Endometrial microvascular endothelial cells (primary cell): ENCODE measurements around the gene ZFX. TPM values are rescaled to one million over a fixed set of nuclear protein-coding genes. Genes with fewer than 3 reads are reported as not detected.
"Not testable (repeated sequence)": the region's sequence is repeated elsewhere in the genome, so short reads cannot be mapped to it uniquely, and the experiment has no call there.

Experiments
- in situ Hi-C: cut with HindIII; loops from 2 replicates; pipeline ENCODE4 v1.10.0; 2017; ENCODE audit warnings: low sequenced_read_pairs, low pct_unique_long_range_greater_than_20kb; ENCODE audit errors: inconsistent ontology term
- total RNA-seq: library from RNA; depleted of rRNA; stranded (reverse); fragments of >200 nt; gene quantifications from one replicate; pipeline ENCODE4 v1.2.3, GENCODE V29; 2015; ENCODE audit errors: inconsistent ontology term

Gene ZFX
- 38.2 TPM for total RNA-seq

DNA sequence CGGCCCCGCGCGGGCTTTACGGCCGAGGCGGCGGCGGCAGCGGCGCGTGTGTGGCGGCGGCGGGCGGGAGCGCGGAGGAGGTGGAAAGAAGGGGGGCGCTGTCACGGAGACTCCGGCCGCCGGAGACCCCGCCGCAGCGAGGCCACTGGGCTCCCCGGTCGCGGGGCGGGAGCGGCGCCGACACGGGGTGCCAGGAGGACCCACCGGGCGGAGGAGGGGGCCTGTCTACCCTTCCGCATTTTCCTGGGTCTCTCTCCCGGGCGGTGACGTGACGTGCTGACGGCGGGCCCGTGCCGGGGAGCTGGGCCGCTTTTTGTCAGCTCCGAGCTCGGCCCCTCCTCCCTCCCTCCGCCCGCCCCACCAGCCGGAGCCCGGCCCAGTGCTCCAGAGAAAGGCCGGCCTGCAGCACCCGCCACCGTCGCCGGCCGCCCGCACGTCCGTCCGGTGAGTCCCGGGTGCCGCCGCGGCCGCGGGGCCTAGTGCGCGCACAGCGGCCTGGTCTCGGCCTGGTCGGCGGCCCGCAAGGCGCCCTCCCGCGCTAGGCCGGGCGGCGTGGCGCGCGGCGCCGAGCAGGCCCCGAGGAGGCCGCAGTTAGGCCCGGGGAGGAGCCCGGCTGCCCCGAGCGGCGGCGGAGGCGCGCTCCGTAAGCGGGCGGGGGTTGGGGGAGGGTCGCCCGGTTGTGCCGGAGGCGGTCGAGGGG lies at the start of gene ZFX:
TSS of gene ZFX (plus strand) at position 379 of the 700 bp plus-strand sequence. CDS start 23,014 bp downstream, outside the sequence.
- in situ Hi-C loops: no loop called here

DNA sequence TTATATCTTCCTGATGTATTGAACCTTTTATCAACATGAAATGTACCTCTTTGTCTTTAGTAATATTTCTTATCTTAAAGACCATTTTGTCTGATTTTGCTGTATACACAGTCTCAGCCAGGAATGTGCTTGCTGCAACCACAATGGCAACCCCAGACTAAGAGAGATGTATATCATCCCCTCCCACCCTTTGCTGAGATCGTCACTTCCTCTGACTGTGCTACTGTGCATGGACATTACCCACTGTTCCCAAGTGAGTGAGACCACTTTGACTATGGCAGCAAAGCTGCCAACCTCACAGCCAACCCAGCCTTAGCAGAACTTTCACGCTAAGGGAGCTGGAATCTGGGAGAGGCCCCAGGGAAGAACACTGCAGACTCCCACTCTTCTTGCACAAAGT lies 48.8 kb upstream of the ZFX start:
- in situ Hi-C loops: no loop called here

DNA sequence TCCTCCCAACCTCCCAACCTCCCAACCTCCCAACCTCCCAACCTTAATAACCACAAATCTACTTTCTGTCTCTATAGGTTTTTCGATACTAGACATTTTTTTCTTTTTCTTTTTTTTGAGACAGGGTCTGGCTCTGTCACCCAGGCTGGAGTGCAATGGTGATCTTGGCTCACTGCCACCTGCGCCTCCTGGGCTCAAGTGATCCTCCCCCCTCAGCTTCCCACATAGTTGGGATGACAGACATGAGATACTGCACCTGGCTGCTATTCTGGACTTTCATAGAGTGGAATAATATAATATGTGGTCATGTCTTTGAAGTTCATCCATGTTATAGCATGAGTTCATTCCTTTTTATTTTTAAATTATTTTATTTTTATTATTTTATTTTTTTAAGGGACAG lies 39.5 kb upstream of the ZFX start:
- in situ Hi-C loops: no loop called here

DNA sequence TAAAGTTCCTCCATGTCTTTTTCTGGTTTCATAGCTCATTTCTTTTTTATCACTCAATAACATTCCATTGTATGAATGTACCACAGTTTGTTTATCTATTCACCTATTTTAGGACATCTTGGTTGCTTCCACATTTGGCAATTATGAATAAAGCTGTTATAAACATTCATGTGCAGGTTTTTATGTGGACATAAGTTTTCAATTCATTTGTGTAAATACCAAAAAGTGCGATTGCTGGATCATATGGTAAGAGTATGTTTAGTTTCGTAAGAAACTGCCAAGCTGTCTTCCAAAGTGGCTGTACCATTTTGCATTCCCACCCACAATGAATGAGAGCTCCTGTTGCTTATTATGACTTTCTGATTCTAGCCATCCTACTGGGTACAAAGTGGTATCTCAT lies 36.3 kb upstream of the ZFX start:
- in situ Hi-C loops: no loop called here

DNA sequence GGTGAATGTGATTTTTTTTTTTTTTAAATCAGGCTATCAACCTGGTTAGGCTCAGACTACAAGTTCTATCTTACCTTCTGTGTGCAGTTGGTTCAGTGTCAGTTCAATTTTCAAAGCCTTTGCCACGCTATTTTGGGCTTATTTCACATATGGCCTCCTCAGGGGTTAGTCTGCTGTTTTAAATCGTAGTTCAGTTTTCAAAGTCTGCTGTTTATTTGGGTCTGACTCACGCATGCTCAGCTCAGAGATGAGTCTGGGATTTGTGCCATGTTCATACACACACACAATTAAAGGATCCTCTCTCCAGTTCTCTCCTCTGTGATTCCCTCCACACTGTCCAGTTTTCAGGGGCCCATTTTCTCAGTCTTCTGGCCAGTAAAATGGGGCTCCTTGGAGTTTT lies 32.3 kb upstream of the ZFX start:
- in situ Hi-C loops: no loop called here

DNA sequence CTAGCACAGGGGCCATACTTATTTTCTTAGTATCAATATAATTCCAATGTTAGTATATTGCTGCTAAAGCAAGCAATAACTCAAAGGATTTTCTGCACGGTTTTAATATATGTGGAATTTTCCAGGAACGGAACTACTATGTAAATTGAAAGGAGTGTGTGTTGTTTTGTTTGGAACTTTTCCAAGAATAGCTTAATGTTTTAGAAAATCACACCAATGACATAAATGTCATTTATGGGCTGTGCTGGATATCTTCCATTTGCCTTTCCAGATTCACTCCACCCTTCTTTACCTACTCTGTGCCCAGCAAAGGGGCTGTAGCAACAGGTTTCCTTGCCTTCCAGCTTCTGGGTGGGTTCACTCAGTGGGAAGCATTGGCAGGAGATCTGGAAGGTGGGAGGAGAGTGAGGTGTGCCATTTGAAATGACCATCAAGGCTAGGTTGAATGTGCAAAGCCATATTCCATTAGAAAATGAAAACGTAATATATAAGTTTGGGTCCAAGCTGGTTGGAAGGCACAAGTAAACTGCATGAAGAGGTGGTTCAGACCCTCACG lies 25.2 kb upstream of the ZFX start:
- in situ Hi-C loops: no loop called here

DNA sequence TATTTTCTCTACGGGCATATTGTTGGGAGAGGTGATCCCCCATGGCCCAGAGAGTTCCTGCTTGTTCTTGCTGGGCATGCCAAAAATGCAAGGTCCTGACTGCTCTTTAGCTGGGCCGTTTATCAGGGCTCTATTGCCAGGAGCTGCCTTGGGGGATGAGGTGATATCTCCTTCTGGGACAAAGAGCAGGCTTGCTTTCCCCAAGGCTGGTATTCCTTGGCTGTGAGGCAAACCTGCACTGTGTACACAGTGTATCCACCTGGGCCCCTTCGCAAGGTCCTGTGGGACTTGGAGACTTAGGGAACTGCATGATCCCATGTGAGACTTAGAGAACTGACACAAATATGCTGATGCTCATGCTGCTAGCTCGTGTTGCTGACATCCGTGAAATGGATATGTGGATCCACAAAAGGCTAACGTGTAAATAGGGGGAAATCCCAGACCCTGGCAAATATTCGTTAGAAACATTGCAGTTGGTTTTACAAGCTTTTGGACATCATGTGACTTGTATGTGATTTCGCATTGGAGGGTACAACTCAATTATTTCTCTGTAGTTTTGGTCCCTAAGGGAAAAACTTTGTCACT lies 24.4 kb upstream of the ZFX start:
- in situ Hi-C loops: no loop called here

DNA sequence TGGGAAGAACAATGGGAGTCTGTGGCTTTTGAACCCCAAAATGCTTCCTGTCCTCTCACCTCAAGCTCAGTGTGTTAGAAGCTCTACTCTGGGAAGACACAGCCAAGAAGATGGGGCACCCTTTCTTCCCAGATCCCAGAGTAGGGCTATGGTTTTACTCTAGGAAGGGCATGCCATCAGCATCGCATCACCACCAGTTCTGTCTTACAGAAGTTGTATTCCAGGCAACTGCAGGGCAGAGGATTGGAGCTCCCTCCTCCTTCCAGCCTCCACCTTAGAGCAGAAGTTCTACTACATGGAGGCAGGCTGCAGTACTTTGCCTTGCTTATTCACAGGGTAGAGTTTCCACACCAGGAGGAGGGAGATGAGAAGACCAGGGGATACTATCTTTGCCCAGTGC lies 18.1 kb upstream of the ZFX start:
- in situ Hi-C loops: no loop called here

DNA sequence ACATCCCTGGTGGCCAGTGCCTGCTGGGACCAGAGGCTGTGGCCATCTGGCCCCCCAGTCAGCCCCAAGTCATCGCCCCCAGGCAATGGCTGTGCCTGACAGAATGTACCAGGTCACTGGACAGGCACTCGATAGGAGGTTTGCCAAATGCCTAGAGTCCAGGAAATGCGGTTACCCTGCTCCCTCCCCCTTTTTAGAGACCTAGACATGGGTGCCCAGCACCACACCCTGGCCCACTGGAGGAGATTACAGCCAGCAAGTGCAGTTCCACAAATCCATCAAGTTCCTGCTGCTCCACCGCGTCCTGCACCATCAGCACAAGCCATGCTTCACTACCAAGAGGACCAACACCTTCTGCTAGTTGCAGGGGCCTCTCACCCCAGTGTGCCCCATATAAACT lies 16.2 kb upstream of the ZFX start:
- in situ Hi-C loops: no loop called here

DNA sequence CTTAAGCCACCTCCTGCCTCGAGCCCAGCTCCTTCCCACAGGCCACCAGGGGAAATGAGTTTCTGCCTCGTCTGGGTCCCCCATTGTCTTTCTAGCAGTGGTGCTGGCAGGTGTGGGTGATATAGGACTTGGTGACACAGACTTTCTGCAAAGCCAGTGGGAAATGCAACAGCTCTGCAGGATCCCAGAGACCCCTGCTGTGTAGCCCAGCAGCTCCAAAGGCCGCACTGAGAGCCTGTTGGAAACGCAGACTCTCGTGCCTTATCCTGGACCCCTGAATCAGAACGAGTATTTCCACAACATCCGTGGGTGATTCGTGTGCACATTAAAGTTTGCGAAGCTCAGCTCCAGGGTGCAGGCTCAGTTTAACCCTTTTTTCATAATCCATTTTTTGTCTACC lies 13.8 kb upstream of the ZFX start:
- in situ Hi-C loops: not testable (repeated sequence)

DNA sequence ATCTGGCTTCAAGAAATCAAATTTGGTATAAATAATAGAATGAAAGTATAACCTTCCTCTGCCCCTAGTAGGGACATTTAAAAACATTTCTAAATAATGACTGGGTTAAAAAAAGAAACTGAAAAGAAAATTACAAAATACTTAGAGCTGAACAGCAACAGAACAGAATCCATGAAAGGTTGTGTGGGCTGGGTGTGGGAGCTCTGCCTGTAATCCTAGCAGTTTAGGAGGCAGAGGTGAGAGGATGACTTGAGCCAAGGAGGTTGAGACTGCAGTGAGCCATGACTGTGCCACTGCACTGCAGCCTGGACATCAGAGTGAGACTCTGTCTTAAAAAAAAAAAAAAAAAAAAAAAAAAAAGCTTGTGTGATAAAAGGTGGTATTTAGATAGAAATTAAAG lies 12.3 kb upstream of the ZFX start:
- in situ Hi-C loops: no loop called here

DNA sequence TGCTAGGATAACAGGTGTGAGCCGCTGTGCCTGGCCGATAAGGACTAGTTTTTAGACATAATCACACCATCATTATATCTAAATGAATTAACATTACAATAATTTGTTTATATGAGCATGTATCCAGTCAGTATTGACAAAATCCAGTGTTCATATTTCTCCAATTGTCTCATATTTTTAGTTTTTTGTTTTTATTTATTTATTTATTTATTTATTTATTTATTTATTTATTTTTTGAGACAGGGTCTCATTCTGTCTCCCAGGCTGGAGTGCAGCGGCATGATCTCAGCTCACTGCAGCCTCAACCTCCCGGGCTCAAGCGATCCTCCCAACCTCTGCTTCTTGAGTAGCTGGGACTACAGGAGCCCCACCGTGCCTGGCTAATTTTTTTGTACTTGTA lies 5.5 kb upstream of the ZFX start:
- in situ Hi-C loops: not testable (repeated sequence)

DNA sequence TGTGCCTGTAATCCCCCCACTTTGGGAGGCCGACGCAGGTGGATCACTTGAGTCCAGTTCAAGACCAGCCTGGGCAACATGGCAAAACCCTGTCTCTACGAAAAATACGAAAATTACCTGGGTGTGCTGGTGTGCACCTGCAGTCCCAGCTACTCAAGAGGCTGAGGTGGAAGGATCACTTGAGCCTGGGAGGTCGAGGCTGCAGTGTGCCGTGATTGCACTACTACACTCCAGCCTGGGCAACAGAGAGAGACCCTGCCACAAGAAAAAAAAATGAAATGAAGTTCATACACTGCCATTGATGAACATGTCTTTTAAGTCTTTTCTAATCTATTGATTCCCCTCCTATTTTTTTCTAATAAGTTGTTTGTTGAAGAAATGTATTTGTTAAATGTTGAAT lies 5.0 kb upstream of the ZFX start:
- in situ Hi-C loops: no loop called here

DNA sequence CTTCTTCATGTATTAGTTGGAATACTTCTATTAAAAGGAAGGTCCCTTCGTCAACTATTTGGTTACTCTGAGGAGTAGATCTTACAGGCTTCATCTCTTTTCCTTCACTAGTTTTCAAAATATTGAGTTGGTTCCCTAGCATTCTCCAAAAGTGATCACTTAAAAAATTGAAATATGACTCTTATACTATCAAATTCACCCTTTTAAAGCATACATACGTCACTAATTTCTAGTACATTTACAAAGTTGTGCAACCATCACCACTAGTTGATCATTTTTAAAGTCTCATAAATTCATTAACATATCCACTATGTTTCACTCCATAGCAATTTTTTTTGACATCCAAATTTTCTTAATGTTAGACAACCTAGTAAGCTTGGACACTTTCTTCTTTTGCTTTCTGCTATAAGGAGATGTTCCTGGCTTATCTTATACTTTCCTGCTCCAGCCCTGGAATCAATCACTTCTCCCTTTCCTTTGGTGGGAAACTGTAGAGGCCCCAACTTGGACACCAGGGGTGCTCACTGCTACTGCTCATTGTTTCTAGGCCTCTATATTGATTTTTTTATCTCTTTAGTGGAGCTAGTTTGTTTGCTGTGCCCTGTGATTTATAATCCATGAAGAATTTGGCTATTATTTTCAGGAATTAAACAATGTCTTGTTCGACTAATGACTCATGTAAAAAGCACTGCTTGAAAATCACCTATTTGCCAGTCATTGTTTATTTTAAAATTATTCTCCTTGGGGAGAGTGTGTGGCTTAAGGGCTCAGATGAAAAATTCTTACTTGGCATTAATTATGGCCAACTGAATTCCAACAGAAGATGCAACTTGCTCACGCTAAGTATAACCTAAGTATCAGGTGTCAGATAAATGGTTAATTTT lies 4.0 kb upstream of the ZFX start:
- in situ Hi-C loops: no loop called here

DNA sequence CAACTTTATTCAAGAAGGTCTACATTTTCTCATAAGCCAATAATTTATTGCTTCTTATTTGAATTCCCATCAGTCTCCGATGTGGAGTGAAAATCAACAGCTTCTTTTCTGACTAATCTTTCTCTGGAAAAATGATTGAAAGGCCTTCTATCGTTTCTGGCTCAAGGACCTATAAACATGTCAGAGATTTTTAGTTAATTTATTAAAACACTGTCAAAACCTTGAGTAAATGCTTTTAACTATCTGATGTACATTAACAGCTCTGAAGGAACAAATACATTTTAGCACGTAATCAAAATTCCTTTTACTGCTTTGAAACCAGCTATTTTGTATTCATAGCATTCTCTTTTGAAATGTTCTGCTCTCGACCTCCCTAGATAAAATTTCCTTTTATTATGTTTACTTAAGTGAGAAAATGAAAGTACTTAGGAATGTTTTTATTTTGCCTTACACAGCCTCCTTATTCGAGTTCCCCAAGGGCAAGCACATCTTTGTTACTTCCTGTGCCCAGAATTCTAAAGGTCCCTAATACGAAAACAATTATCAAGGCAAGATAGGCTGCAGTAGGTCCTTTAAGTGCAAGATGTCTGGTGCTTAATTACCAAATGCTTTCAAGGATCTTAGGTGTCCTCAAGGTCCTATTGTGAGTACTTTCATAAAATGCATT lies 3.1 kb upstream of the ZFX start:
- in situ Hi-C loops: no loop called here

DNA sequence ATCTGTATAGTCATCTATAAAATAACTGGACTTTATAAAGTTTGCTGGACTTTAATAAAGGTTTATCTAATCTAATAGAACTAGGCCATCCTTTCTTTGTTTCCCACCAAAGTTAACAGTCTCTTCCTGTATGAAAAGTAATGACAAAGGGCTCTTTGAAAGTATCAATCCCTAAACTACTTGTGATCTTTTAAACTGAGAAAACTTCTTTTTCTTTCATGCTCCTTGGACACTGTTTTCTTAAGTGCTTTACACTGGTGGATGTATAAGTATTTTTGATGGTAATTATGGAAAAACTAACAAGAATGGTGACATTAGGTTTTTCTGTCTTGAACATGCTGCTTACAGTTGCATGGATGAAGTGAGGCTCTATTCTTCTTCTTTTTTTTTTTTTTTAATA lies 2.4 kb upstream of the ZFX start:
- in situ Hi-C loops: no loop called here

DNA sequence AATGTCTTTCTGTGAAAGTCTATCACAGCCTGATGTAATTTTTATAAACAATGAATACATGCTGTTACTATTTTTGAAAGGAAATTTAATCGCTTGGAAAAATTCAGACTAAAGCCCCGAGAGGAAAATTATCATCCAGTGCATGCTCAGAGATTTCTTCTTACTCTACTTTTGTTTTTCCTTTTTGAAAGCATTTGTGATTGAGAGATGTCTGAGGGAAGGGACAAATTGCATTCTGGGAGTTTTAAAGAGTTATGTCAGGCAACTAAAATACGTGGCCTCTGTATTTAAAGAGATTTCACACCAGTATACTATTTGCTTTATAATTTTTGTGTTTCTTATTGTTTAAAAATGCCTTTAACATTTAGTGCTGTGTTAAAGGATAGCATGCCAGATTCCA lies 1.4 kb upstream of the ZFX start:
- in situ Hi-C loops: no loop called here

DNA sequence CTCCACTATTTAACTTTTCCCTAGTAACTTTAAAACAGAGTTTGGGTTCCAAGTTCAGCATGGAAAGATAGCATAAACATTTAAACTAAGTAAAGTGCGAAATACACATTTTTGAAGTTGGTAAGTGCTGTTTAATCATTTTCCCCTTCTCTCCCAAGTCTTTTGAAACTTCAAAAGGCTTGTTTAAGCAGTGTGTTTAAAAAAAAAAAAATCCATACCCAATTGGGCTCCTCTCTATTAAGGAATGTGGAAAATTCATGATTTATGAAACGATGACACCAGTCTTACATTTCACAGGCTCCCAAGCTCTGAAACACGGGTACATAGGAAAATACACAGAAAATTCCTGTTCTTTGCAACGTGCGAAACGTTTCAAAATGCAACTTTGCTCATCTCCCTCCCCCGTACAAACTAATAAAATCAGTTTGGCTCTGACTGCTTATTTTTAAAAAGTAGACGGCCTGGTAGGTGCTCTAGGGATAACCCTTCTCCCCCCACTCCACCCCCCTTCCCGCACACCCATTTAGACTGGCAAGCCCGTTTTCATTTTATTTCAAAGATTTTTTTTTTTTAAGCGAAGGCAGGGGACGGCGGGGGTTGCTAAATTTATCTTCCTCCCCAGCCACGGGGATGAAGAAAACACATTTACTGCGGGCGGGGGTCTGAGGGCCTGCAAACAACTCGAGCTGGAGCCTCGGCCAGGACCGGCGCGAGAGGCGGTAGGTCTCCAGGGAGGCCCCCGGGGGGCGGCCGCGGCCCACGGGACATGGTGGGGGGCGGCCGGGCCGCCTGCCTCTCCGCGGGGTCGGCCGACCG lies 786 bp upstream of the ZFX start:
- in situ Hi-C loops: no loop called here
